GM12891 (cell line): Measurements from ENCODE around the gene ABCG5.

Source experiments
- POLR2A ChIP-seq: IDR thresholded peaks from 2 replicates; pipeline ENCODE4 v1.6.1; 2011; ENCODE audit warnings: low read depth, low read length, control low read depth
- POLR2AphosphoS5 ChIP-seq: IDR thresholded peaks from 2 replicates; pipeline ENCODE4 v1.6.1; 2011; ENCODE audit warnings: low read depth, low read length, control low read depth
- TAF1 ChIP-seq: IDR thresholded peaks from 2 replicates; pipeline ENCODE4 v1.6.1; 2011; ENCODE audit warnings: low read depth, low read length, control low read depth

GRCh38 chr2:43810888-43811287 is 27.8 kb downstream of the ABCG5 start:
- no peak for TF ChIP-seq POLR2AphosphoS5
- TF ChIP-seq POLR2A: no peak
- TF ChIP-seq TAF1: no peak
